A172 (cell line): ENCODE data around the gene SYNJ2. TPM values are rescaled to one million over a fixed set of nuclear protein-coding genes. Genes with fewer than 3 reads are reported as not detected.

Experiments
- DNase-seq: peaks from one replicate; pipeline ENCODE4 v3.0.0-alpha.2; 2015; ENCODE audit warnings: low spot score
- total RNA-seq: library from RNA; depleted of rRNA; stranded (reverse); fragments of >200 nt; shearing (Covaris generic); gene quantifications from 2 replicates; pipeline ENCODE4 v1.2.3, GENCODE V29; 2014

The SYNJ2 gene
- total RNA-seq, 1 experiment from 2014 or later: 53.7 TPM

DNA sequence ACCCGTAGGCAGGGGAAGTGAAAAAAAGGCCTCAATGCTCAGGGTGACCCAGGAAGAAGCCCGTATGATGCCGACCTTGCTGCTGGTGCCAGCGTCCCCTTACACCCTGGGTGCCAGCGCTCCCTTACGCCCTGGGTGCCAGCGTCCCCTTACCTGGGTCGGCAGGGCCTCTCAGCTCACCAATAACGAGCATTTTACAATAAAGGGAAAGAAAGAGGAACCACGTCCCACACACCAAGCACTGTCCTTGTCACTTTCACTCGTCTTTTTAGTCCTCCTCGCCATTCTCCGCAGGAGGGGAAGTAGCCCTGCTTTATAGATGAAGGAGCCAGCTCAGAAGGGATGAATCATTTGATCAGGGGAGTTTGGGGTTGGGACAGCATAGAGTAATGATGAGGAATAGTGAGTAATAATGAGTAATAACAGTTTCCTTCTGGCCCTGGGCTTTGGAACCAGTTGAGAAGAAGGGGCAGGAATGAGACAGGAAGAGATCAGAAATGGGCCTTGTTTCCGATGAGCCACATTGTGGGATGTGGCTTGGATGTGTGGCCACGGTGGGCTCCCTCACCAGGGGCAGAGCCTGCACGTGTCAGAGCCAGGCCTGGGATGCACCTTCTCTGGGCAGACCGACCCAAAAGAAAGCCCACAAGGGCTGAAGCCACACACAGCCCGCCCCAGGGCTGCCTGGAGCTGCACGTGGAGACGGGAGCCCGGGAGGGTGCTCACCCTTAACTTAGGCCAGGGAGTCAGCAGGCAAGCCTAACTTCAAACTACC, 75.7 kb downstream of the SYNJ2 start:
- peak; percentile 96 for DNase-seq

DNA sequence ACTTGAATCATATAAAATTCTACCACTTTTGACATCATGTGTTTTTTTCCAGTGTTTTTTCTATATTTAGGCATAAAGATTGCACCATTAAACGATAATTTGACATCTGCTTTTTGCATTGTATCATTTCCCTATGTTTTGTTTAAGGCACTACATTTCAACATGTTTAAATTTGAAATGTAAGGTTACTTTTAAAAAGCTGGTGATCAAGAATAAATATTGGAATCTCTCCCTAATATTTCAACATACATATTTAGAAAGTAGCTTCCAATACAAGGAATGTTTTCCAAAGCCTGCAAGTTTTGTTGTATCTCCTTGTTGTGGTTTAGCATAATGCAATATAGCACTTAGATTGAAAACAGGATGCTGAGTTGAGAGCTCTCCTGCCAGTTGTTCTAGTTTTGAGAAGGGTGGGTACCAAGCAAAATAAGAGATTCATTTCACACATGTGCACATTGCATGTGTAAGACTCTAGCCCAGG, 76.5 kb downstream of the SYNJ2 start:
- DNase-seq: no peak

DNA sequence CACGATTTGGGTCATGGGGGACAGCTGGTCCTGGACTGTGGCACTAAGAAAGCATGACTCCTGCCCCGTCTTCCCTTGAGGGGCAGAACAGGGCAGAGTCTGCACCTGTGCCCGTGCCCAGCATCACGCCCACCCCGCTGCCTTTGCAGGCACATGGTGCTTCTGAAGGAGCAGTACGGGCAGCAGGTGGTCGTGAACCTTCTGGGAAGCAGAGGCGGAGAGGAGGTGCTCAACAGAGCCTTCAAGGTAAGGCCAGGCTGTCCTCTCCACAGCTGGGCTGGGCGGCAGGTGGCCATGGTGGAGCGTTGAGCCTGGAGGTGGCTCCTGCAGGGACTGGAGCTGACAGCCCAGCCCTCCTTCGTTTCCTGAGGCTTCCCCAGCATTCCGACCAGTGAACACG, 77.4 kb downstream of the SYNJ2 start:
- DNase-seq: no peak

DNA sequence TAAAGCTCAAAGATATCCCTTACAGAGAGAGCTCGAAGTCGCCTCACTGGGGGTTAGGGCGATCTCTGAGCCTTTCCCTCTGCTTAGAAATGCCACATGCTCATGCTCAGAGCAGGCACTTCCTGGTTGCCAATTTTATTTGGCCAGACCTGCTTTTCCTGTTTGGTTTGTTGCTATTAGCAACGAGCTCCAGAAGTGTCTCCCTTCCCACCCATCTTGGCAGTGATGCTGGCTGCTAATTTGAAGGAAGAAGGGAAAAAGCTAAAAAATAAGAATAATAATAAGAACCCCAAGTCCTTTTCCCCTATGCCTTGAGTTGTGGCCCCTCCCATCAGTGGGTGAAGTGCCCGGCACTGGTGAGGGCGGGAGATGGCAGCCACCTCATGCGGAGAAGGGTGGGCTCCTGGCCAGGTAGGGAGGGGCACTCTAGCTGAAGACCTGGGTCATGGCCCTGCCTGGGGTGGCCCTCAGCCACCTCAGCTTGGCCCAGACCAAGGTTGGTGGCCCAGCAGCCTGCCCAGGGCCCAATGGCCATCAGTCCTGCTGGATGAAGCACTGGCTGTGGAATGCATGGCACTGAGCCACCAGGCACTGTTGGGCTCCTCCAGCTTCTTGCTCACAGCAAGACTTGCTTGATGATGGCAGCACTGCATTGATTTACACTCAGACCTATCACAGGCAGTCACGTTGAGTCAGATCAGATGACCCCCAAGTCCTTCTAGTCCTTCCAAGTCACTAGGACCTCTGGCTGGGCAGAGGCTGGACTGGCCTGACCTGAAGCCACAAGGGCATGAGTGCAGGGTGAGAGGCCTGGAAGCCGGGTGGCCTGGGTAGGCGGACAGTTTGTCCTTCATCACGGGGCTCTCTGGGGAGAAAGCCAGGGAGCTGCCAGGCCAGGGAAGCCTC, 79.0 kb downstream of the SYNJ2 start:
- peak; percentile 99 for DNase-seq

DNA sequence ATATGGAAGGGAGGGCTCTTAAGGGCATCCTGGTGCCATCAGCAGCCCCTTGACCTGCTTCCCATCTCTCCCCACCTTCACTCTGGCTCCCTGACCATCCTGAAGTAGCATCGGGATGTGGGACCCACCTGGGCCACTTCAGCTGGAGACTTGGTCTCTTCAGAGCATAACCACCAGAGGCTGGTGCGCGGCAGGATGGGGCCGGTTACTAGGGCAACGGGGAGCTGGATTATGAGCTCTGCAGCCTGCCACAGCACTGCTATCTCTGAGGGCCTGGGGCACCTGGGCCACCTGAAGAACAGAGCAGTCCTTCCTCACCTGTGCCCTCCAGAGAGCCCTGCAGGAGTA, 79.7 kb downstream of the SYNJ2 start:
- DNase-seq: peak; percentile 66

DNA sequence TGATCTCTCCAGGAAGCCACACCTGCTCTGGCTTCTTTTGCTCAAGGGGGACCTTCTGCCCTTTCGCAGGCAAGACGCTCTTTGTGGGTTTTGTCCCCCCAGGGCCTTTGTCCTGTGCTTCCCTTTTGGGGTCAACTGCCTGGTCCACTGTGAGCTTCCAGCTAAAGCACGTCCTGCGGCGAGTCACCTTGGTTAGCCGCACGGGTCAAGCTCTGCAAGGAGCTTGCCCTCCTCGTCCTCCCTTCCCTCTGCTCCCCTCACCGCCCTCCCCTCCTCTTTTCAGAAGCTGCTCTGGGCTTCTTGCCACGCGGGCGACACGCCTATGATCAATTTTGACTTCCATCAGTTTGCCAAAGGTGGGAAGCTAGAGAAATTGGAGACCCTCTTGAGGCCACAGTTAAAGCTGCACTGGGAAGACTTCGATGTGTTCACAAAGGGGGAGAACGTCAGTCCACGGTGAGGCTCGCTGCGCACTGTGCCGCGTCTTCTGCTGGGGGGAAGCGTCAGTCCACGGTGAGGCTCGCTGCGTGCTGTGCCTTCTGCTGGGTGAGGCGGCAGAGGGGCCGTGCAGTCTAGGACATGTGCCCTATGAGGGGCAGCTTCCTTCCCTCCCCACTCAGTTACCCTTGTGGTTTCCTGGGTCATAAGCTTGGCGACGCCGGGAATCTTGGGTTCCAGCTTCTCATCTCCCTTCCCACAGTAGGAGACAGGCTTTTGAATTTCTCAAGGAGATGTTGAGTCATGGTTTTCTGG, 80.2 kb downstream of the SYNJ2 start:
- DNase-seq: peak; percentile 90

DNA sequence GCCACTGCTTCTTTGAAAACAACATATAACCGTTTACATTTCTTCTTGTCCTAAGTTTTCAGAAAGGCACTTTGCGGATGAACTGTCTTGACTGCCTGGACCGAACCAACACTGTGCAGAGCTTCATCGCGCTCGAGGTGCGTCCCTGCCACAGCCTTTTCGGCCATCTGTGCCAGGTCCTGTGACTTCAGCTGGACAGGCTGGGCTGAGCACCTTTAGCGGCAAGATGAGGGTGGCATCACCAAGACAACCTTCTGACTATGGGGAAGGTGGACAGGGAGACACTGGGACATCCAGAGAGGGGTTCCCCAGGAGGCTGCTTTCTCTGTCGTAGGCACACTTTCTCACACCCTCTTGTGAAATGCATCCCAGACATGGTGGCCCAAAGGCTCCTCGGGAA, 82.1 kb downstream of the SYNJ2 start:
- DNase-seq: no peak

DNA sequence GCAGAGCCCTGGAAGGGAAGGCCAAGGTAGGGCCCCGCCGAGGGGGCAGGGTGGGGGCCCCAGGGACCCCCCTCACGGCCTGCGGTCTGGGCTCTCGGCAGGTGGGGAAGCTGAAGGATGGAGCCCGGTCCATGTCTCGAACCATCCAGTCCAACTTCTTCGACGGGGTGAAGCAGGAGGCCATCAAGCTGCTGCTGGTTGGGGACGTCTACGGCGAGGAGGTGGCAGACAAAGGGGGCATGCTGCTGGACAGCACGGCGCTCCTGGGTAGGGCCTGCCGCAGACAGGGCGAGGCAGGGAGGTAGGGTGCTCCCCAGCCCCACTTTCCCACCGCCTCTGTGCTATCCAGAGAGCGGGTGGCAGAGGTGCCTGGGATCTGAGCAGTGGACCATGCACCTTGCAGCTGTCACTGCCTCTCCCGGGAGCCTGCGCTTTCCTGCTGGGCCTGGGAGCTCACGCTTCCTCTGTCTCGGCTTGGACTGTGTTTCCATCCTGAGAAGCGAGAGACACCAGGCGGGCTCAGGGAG, 83.1 kb downstream of the SYNJ2 start:
- no peak for DNase-seq

DNA sequence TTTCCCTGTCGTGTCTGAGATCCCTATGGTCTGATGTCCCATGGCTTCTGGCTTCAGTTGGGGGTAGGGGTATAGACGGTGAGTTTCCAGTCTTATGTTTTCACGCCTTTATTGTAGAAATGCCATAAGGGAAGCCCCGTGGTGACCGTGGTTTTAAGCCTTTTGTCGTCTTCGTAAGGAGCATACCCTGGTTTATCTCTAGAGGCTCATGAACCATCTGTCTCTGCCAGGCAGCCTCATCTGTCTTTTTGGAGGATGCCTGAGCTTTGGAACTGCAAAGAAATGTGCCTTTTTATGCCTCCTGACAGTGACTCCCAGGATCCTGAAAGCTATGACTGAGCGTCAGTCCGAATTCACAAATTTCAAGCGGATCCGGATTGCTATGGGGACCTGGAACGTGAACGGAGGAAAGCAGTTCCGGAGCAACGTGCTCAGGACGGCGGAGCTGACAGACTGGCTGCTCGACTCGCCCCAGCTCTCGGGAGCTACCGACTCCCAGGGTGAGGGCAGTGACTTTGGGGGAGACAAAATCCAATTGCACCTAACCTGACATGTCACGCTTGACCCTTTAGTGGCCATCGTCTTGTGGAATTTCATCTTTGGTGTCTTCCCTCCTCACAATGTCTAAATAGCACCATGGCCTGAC, 84.6 kb downstream of the SYNJ2 start:
- DNase-seq: no peak

DNA sequence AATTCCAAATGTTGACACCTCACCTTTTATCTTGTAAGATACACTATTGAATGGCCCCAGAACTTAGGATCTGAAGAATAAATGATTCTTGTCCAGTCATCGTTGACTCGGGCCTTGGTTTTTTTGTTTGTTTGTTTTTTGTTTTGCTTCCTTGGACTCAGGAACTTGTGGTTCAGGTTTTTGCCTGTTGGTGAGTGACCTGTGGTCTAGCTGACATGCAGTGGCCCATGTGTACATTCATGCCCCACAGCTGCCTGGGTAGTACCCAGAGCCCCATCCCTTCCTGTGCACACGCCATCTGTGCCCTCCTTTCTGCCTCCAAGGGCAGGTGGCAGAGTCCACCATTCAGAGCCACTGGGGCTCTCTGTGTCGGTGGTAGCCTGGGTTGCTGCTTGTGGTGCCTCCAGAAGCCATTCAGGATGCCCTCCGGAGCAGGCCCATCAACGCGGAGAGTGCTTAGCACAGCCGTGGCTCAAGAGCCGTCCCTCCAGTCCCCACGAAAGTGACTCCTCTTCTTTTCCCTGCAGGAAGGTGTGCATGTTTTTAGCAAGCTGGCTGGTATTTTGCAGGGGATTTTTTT, 85.9 kb downstream of the SYNJ2 start:
- DNase-seq: no peak

DNA sequence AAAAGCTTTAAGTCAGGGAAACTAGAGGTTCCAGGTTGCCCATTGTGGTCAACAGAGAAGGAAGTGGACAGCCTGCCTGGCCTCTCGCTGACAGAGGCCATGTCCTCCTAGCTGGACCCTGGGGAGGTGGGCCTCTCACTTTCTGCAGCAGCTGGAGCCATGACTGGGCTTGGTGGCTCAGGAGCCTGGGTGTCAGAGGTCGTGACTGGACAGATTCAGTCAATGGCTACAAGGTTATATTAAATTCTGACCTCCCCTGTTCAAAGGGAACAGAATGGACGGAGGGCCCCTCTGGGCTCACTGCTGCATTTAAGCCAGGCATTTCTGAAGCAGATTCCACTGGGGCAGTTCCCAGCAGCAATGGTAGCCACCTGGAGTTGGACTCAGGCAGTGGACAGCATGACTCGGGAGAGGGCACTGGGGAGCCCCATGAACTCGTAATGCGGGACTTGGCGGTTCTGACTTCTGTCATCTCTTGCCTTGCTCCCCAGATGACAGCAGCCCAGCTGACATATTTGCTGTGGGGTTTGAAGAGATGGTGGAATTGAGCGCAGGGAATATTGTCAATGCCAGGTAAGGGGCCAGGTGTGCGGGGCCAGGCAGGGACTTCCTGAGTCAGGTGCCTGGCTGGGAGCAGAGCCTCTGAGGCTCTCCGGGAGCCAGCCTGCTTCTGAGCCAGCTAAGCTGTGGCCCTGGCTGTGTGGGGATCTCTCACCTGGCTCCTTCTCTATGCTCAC, 86.7 kb downstream of the SYNJ2 start:
- no peak for DNase-seq

DNA sequence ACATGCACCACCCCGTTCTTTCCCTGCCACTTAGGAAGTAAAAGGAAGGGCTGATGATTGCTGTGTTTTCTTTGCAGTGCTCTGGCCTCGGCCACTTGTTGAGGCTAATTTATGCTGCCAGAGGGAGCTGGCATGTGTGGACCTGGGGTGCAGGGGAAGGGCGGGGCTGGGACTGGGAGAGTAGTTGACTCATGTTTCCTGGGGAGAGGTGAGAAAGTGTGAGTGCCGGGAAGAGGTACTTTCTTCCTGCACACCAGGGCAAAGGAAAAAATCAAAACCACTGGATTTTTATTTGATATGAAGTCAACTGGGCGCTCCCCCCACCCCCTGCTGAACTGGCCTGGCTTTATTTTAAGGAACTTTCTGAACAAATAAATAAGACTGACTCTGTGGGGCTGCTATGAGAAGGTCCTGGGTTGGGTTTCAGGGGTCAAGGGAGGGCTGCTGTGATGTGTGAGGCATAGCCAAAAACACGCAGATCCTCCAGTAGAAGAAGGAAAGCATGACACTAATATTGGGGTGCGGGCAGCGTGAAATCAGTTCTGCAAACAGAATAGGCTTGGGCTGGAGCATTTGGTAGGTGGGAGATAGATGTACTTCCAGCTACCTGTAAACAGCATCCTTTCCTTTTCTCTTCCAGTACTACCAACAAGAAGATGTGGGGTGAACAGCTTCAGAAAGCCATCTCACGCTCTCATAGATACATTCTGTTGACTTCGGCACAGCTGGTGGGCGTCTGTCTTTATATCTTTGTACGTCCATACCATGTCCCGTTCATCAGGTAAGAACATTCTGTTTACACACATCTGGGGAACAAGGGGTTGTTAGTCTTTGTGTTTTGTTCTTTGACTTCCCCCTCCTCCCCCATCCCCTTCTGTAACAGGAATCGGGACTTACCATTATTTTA, 87.5 kb downstream of the SYNJ2 start:
- DNase-seq: peak; percentile 95

DNA sequence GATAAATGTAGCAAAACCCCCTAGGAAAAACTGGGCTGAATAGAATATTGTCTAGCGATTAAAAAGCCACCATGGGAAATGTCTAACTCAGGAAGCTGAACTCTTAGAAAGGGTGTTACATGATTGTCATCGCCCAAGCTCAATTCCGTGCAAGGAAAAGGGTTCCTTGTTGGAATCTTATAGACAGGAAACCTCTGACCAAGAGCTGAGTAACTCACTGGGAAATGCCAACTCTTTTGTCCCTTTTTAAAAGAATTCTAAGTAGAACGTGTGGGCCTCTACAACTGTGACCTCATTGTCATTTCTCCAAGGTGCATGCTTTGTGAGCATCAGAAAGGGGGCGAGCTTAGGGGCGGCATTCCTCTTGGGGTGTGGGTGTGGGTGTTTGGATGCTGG, 88.1 kb downstream of the SYNJ2 start:
- DNase-seq: peak; percentile 49

DNA sequence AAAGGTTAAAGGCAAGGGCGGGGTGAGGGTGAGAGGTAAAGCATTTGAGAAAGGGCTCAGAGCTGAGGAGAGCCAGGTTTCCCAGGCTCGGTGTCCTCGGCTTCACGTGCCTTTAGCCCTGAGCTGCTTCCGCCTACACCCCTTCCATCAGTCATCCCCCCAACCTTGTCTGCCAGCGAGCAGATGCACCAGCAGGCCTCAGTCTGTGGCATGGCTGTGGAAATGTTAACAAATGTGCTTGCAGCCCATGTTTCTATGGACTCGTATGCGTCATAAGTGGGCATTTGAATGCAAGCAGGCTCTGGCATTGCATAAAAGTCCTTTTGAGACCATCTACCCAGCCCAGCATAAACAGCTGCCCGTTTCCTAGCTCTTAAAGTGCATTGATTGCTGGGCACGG, 88.8 kb downstream of the SYNJ2 start:
- DNase-seq: no peak

DNA sequence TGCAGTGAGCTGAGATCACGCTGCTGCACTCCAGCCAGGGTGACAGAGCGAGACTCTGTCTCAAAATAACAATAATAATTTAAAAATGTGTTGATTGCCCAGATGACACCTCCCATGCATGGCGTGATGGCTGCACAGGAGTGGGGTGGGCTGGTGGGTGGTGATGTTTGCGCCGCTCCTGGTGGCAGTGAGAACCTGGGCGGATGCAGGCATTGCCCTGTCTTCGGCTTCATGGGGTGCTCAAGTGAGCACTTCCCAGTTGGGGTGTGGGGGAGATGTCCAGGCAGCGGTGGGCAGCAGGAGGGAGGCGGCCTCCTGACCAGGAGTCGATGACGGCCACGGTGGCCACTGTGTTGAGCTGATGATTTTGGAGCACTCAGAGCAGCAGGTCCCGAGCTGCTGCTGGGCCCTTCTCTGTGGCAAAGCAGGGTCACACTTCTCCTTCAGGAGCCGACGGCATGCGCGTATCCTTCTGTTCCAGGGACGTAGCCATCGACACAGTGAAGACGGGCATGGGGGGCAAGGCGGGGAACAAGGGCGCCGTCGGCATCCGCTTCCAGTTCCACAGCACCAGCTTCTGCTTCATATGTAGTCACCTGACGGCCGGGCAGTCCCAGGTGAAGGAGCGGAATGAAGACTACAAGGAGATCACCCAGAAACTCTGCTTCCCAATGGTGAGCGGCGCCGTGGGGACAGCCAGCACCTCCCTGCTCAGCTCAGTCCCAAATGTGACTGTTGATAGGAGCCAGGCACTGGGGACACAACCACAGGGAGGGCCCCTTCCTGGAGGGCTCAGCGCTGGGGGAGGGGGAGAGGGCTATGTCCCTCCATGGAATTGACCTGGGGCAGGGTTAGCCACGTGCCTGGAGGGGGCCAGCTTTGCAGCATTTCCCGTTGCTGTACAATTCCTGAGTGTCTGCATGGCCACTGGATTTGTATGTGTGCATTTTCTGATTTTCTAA, 89.7 kb downstream of the SYNJ2 start:
- DNase-seq: no peak

DNA sequence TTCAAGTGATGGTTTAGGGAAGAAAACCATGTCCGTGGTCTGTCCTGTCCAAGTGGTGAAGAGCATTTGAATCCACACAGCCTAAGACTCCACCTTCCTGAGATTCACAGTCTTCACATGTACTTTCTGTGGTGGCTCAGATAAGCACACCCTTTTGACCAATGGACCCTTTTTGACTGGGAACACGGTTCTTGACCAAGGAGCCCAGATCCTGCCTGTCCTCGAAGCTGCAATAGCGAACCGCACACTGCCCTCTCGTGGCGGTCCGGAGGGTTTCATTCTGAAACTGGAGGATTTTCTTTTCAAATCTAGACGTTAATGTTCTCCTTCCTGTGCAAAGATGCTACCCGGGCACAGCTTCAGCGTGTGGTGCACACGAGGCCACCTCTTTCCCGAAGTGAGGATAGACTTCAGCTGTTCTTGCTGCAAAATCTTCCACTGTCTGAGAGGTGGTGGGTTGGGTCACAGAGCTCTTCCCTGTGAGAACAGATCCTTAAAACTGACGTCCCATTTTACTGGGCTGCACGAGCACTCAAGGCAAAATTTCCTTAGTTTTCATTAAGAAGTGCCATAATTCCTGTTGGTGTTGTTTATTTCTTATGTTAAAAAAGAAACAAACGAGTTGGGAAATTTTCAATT, 90.5 kb downstream of the SYNJ2 start:
- DNase-seq: peak; percentile 63

DNA sequence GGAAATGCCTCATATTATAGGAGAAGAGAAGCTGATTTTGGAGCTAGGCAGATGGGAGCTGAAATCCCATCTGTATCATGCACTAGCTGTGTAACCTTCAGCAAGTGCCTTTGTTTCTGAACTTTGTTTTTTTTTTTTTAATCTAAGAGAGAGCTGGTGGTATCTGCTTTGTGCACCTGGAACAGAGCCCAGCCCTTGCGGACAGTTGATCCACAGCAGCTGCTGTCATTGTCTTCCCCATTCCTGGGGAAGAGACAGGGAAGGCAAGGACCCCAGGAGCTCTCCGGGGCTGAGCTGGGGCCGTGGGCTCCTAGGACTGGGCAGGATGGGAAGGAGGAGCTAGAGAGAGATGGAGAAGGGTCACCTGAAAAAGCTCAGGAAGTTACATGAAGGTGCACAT, 92.1 kb downstream of the SYNJ2 start:
- no peak for DNase-seq

DNA sequence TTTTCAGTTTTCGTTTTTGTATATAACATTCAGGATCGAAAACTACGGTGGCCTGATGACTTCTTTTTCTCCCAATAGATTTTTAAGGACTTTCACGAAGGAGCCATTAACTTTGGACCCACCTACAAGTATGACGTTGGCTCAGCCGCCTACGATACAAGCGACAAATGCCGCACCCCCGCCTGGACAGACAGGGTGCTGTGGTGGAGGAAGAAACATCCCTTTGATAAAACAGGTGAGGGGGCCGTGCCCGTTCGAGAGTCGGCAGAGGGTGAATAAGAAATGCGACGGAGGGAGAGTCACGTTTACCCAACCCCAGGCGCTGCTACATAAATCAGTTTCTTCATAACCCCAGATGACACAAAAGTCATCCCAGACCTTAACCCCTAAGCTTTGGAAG, 94.9 kb downstream of the SYNJ2 start:
- no peak for DNase-seq
